ENCODE data around the gene SLC6A13.

DNA sequence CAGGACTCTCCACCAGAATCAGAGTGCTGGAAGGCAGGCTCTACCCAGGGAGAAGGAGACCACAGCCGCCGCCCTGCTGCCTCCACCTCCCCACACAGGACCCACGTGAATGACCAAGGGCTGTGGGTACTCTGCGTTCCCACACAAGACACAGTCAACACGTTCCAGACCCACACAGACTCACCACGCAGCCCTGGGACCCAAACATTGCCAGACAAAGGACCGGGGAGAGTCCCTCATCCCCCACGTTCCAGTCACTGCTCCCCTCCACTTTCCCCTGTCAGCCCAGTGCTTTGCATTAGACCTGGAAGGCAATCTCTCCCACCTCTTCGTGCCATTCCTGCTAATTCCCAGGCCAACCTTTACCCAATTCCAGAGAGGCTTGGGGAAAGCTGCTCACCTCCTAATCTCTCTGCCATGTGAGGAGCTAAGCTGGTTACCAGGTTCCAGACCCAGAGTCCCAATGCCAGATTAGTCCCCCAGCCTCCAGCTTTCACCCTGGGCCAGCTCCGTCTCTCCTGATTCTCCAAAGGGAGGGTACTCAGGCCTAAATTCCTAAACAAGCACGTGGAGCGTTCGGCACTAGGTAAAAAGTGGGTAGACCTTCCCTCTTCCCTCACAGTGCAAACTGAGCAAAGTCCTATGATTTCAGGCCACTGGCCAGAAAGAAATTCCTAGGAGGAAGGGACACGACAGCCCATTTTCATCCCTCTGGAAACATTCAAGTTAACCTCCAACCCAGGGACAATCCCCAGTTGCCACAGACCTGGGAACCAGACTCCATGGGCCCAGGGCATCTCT lies 4.9 kb downstream of the SLC6A13 start:
- TF ChIP-seq ESRRG (CRISPR knock-in tag; IDR thresholded peaks at IDR 0.05) (no peak), GLIS3 (CRISPR knock-in tag; IDR thresholded peaks at IDR 0.05) (no peak), ZNF70 (CRISPR knock-in tag; IDR thresholded peaks at IDR 0.05) (no peak), ZNF8 (CRISPR knock-in tag; IDR thresholded peaks at IDR 0.05) (no peak), TCF4 (CRISPR knock-in tag; IDR thresholded peaks at IDR 0.05; ENCODE audit: borderline replicate concordance) (no peak), ZNF565 (CRISPR knock-in tag; conservative IDR thresholded peaks at IDR 0.05; ENCODE audit: low read depth) (no peak), PPARA (CRISPR knock-in tag; IDR thresholded peaks at IDR 0.05; ENCODE audit: borderline replicate concordance) (no peak), RARB (CRISPR knock-in tag; IDR thresholded peaks at IDR 0.05) (no peak), ZFP30 (CRISPR knock-in tag; IDR thresholded peaks at IDR 0.05) (no peak), ZFP3 (CRISPR knock-in tag; IDR thresholded peaks at IDR 0.05) (no peak), ISL1 (CRISPR knock-in tag; IDR thresholded peaks at IDR 0.05) (no peak)
- TF ChIP-seq, protein P1, sequence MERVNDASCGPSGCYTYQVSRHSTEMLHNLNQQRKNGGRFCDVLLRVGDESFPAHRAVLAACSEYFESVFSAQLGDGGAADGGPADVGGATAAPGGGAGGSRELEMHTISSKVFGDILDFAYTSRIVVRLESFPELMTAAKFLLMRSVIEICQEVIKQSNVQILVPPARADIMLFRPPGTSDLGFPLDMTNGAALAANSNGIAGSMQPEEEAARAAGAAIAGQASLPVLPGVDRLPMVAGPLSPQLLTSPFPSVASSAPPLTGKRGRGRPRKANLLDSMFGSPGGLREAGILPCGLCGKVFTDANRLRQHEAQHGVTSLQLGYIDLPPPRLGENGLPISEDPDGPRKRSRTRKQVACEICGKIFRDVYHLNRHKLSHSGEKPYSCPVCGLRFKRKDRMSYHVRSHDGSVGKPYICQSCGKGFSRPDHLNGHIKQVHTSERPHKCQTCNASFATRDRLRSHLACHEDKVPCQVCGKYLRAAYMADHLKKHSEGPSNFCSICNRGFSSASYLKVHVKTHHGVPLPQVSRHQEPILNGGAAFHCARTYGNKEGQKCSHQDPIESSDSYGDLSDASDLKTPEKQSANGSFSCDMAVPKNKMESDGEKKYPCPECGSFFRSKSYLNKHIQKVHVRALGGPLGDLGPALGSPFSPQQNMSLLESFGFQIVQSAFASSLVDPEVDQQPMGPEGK (CRISPR knock-in tag; IDR thresholded peaks at IDR 0.05; ENCODE audit: borderline replicate concordance): no peak
- TF ChIP-seq, protein P2, sequence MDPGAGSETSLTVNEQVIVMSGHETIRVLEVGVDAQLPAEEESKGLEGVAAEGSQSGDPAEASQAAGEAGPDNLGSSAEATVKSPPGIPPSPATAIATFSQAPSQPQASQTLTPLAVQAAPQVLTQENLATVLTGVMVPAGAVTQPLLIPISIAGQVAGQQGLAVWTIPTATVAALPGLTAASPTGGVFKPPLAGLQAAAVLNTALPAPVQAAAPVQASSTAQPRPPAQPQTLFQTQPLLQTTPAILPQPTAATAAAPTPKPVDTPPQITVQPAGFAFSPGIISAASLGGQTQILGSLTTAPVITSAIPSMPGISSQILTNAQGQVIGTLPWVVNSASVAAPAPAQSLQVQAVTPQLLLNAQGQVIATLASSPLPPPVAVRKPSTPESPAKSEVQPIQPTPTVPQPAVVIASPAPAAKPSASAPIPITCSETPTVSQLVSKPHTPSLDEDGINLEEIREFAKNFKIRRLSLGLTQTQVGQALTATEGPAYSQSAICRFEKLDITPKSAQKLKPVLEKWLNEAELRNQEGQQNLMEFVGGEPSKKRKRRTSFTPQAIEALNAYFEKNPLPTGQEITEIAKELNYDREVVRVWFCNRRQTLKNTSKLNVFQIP (CRISPR knock-in tag; IDR thresholded peaks at IDR 0.05; ENCODE audit: borderline replicate concordance, low read depth): no peak
- TF ChIP-seq, protein P3, sequence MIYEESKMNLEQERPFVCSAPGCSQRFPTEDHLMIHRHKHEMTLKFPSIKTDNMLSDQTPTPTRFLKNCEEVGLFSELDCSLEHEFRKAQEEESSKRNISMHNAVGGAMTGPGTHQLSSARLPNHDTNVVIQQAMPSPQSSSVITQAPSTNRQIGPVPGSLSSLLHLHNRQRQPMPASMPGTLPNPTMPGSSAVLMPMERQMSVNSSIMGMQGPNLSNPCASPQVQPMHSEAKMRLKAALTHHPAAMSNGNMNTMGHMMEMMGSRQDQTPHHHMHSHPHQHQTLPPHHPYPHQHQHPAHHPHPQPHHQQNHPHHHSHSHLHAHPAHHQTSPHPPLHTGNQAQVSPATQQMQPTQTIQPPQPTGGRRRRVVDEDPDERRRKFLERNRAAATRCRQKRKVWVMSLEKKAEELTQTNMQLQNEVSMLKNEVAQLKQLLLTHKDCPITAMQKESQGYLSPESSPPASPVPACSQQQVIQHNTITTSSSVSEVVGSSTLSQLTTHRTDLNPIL (CRISPR knock-in tag; IDR thresholded peaks at IDR 0.05; ENCODE audit: low read depth): no peak

All from SK-N-SH treated with all-trans-retinoic acid at 6 μM for 48 hours (cell line).